Neural cell (in vitro differentiated cells): ENCODE data around the gene C2orf69. TPM values are rescaled to one million over a fixed set of nuclear protein-coding genes. Genes with fewer than 3 reads are reported as not detected.

Source experiments
- H2AFZ ChIP-seq: fragments of 200-600, 300-800 bp; sonication (generic), shearing (Covaris generic); 2 replicates; pipeline ENCODE4 v1.6.0; 2014; ENCODE audit warnings: low read depth, mild to moderate bottlenecking, antibody characterized with exemption, low read length, moderate library complexity
- H3F3A ChIP-seq: fragments of 200-600 bp; shearing (Covaris generic); 2 replicates; pipeline ENCODE4 v1.6.1; 2016; ENCODE audit warnings: mild to moderate bottlenecking, moderate library complexity, mixed read lengths, antibody characterized with exemption, low read length; ENCODE audit not compliant: insufficient read depth, poor library complexity, severe bottlenecking
- H3K27ac ChIP-seq: fragments of 200-600, 300-800 bp; sonication (generic), shearing (Covaris generic); 2 replicates; pipeline ENCODE4 v1.5.1; 2014; ENCODE audit warnings: mild to moderate bottlenecking, low read length, moderate library complexity
- H3K27me3 ChIP-seq: fragments of 300-800, 200-600 bp; sonication (generic), shearing (Covaris generic); 2 replicates; pipeline ENCODE4 v1.6.0; 2014; ENCODE audit warnings: mild to moderate bottlenecking, low read depth, low read length, moderate library complexity; ENCODE audit not compliant: insufficient read depth
- H3K36me3 ChIP-seq: fragments of 300-800, 200-600 bp; sonication (generic), shearing (Covaris generic); 2 replicates; pipeline ENCODE4 v1.5.1; 2014; ENCODE audit warnings: mild to moderate bottlenecking, antibody characterized with exemption, low read length, moderate library complexity; ENCODE audit not compliant: insufficient read depth
- H3K4me2 ChIP-seq: fragments of 300-800, 200-600 bp; sonication (generic), shearing (Covaris generic); 2 replicates; pipeline ENCODE4 v1.6.0; 2014; ENCODE audit warnings: mild to moderate bottlenecking, low read length
- H3K4me3 ChIP-seq: fragments of 300-800, 200-600 bp; sonication (generic), shearing (Covaris generic); 2 replicates; pipeline ENCODE4 v1.5.1; 2014; ENCODE audit warnings: mild to moderate bottlenecking, low read length, moderate library complexity
- H3K79me2 ChIP-seq: fragments of 200-600 bp; shearing (Covaris generic); replicated peaks from 2 replicates; pipeline ENCODE4 v1.6.0; 2014; ENCODE audit warnings: mild to moderate bottlenecking, low read length, moderate library complexity; ENCODE audit not compliant: insufficient read depth
- H3K9ac ChIP-seq: fragments of 300-800, 200-600 bp; sonication (generic), shearing (Covaris generic); 2 replicates; pipeline ENCODE4 v1.6.1; 2016; ENCODE audit warnings: mild to moderate bottlenecking, low read length, mixed read lengths
- H3K9me2 ChIP-seq: fragments of 200-600 bp; shearing (Covaris generic); 2 replicates; pipeline ENCODE4 v1.6.1; 2016; ENCODE audit warnings: mild to moderate bottlenecking, low read length, mixed read lengths; ENCODE audit not compliant: insufficient read depth
- H3K9me3 ChIP-seq: fragments of 200-600, 300-800 bp; sonication (generic), shearing (Covaris generic); 2 replicates; pipeline ENCODE4 v1.6.1; 2016; ENCODE audit warnings: mild to moderate bottlenecking, mixed run types, low read length, moderate library complexity, mixed read lengths
- H4K20me1 ChIP-seq: fragments of 200-600 bp; shearing (Covaris generic); 2 replicates; pipeline ENCODE4 v1.6.1; 2016; ENCODE audit warnings: mild to moderate bottlenecking, mixed run types; ENCODE audit not compliant: insufficient read depth
- CTCF ChIP-seq: fragments of 450-650 bp; IDR thresholded peaks from 2 replicates; pipeline ENCODE4 v1.5.1; 2014; ENCODE audit warnings: antibody characterized with exemption, mild to moderate bottlenecking, moderate library complexity; ENCODE audit not compliant: poor library complexity, severe bottlenecking
- EP300 ChIP-seq: fragments of 450-650 bp; conservative IDR thresholded peaks from 2 replicates; pipeline ENCODE4 v1.6.1; 2014; ENCODE audit warnings: antibody characterized with exemption, mild to moderate bottlenecking, moderate library complexity; ENCODE audit not compliant: poor library complexity, severe bottlenecking
- EZH2 ChIP-seq: fragments of 200-600, 300-800 bp; shearing (Covaris generic), sonication (generic); IDR thresholded peaks from 2 replicates; pipeline ENCODE4 v1.6.1; 2014; ENCODE audit warnings: antibody characterized with exemption, low read length, borderline replicate concordance, mild to moderate bottlenecking; ENCODE audit not compliant: insufficient read depth, poor library complexity, severe bottlenecking
- MXI1 ChIP-seq: fragments of 450-650 bp; conservative IDR thresholded peaks from 2 replicates; pipeline ENCODE4 v1.6.1; 2014; ENCODE audit warnings: antibody characterized with exemption, mild to moderate bottlenecking; ENCODE audit not compliant: poor library complexity, severe bottlenecking
- POLR2AphosphoS5 ChIP-seq: IDR thresholded peaks from 2 replicates; pipeline ENCODE4 v1.6.1; 2012
- RAD21 ChIP-seq: fragments of 450-650 bp; conservative IDR thresholded peaks from 2 replicates; pipeline ENCODE4 v1.6.1; 2014; ENCODE audit warnings: antibody characterized with exemption, mild to moderate bottlenecking, moderate library complexity
- SMC3 ChIP-seq: fragments of 450-650 bp; conservative IDR thresholded peaks from 2 replicates; pipeline ENCODE4 v1.6.1; 2014; ENCODE audit warnings: antibody characterized with exemption, mild to moderate bottlenecking, moderate library complexity; ENCODE audit not compliant: poor library complexity
- TAF1 ChIP-seq: IDR thresholded peaks from 2 replicates; pipeline ENCODE4 v1.6.1; 2012; ENCODE audit warnings: low read depth
- polyA plus RNA-seq: library from polyadenylated mRNA; depleted of rRNA; stranded (reverse); fragments of >200 nt; gene quantifications from 2 replicates; pipeline ENCODE4 v1.2.3, GENCODE V29; 2014
- TF ChIP-seq, protein P1 (sequence below): IDR thresholded peaks from 2 replicates; pipeline ENCODE4 v1.6.1; 2012; ENCODE audit warnings: borderline replicate concordance

C2orf69 gene
- polyA plus RNA-seq, 1 donor from 2014 or later = 17.3 TPM

GRCh38 chr2:199923924-199924323 lies 12.8 kb downstream of the C2orf69 start:
- Histone ChIP-seq H3K9me2 (no peaks in the 10 kb centered on the region), H3K9ac (no peak overlapping the region), H3K9me3 (no peaks in the 10 kb centered on the region), H4K20me1 (no peaks in the 10 kb centered on the region), H3K27me3 (no peaks in the 10 kb centered on the region), H3K79me2 (peaks cover 47% of the 10 kb centered on the region), H3K27ac (no peak overlapping the region), H3K4me3 (no peak overlapping the region), H3F3A (no peaks in the 10 kb centered on the region), H3K4me2 (no peak overlapping the region), H3K36me3 (peaks cover 11% of the 10 kb centered on the region), H2AFZ (no peak overlapping the region)
- TF ChIP-seq EP300 = no peak
- TF ChIP-seq CTCF = no peak
- TF ChIP-seq EZH2 = no peak
- no peak for TF ChIP-seq POLR2AphosphoS5
- TF ChIP-seq MXI1 = no peak
- TF ChIP-seq SMC3 = no peak
- TF ChIP-seq, protein P1, sequence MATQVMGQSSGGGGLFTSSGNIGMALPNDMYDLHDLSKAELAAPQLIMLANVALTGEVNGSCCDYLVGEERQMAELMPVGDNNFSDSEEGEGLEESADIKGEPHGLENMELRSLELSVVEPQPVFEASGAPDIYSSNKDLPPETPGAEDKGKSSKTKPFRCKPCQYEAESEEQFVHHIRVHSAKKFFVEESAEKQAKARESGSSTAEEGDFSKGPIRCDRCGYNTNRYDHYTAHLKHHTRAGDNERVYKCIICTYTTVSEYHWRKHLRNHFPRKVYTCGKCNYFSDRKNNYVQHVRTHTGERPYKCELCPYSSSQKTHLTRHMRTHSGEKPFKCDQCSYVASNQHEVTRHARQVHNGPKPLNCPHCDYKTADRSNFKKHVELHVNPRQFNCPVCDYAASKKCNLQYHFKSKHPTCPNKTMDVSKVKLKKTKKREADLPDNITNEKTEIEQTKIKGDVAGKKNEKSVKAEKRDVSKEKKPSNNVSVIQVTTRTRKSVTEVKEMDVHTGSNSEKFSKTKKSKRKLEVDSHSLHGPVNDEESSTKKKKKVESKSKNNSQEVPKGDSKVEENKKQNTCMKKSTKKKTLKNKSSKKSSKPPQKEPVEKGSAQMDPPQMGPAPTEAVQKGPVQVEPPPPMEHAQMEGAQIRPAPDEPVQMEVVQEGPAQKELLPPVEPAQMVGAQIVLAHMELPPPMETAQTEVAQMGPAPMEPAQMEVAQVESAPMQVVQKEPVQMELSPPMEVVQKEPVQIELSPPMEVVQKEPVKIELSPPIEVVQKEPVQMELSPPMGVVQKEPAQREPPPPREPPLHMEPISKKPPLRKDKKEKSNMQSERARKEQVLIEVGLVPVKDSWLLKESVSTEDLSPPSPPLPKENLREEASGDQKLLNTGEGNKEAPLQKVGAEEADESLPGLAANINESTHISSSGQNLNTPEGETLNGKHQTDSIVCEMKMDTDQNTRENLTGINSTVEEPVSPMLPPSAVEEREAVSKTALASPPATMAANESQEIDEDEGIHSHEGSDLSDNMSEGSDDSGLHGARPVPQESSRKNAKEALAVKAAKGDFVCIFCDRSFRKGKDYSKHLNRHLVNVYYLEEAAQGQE = no peak
- no peak for TF ChIP-seq RAD21
- TF ChIP-seq TAF1 = no peak

DNA sequence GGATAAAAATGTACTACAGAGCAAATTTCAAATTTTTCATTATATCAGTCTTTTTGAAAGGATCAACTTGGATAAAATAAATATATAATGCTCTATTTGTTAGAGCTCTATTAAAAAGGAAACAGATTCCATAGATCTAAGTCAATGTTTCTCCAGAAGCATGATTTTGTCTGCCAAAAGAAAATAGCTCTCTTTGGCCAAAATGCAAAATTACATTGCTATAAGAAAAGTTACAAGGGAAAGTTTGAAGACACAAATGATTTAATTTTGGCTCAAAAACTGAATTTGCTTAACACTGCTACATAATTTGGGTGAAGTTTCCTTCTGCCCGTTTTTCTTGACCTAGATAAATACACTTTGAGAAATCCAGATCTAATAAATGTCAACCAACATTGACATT lies 15.7 kb downstream of the C2orf69 start:
- H3K27ac ChIP-seq = no peak overlapping the region
- H3K9ac ChIP-seq = no peak overlapping the region
- peaks cover 11% of the 10 kb centered on the region for H3K36me3 ChIP-seq
- H3K9me2 ChIP-seq = no peaks in the 10 kb centered on the region
- H3K9me3 ChIP-seq = no peaks in the 10 kb centered on the region
- no peaks in the 10 kb centered on the region for H3K27me3 ChIP-seq
- H3F3A ChIP-seq = no peaks in the 10 kb centered on the region
- peaks cover 29% of the 10 kb centered on the region for H3K79me2 ChIP-seq
- no peak overlapping the region for H3K4me2 ChIP-seq
- TF ChIP-seq RAD21 (no peak), EZH2 (no peak), CTCF (no peak), MXI1 (no peak)
- H4K20me1 ChIP-seq = no peaks in the 10 kb centered on the region
- H2AFZ ChIP-seq = no peak overlapping the region
- no peak overlapping the region for H3K4me3 ChIP-seq
